Ovary (tissue), 3 donors: Measurements from ENCODE around the gene TENT5A.

ENCODE experiments used
- EP300 ChIP-seq: sonication (generic); formaldehyde crosslinking; IDR thresholded peaks from one replicate; pipeline ENCODE4 v1.6.1; 2017; ENCODE audit warnings: antibody characterized with exemption
- POLR2A ChIP-seq: fragments of 450-650 bp; IDR thresholded peaks from one replicate; pipeline ENCODE4 v1.6.1; 2017; ENCODE audit warnings: antibody characterized with exemption, mild to moderate bottlenecking, moderate library complexity
- TF ChIP-seq, protein P1 (sequence below), 3 donors: fragments of 450-650 bp in 2 of 3; fragments of 200-600 bp in 1 of 3; IDR thresholded peaks; one replicate each; pipeline versions ENCODE4 v1.5.1 to v1.8.0; 2016 to 2022; ENCODE audit warnings: antibody characterized with exemption in 3 of 3, mild to moderate bottlenecking in 1 of 3
- donor health status: DM: no; HTN: no; CAD: no.

- TF ChIP-seq, protein P1, sequence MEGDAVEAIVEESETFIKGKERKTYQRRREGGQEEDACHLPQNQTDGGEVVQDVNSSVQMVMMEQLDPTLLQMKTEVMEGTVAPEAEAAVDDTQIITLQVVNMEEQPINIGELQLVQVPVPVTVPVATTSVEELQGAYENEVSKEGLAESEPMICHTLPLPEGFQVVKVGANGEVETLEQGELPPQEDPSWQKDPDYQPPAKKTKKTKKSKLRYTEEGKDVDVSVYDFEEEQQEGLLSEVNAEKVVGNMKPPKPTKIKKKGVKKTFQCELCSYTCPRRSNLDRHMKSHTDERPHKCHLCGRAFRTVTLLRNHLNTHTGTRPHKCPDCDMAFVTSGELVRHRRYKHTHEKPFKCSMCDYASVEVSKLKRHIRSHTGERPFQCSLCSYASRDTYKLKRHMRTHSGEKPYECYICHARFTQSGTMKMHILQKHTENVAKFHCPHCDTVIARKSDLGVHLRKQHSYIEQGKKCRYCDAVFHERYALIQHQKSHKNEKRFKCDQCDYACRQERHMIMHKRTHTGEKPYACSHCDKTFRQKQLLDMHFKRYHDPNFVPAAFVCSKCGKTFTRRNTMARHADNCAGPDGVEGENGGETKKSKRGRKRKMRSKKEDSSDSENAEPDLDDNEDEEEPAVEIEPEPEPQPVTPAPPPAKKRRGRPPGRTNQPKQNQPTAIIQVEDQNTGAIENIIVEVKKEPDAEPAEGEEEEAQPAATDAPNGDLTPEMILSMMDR (IDR thresholded peaks at IDR 0.05): peak in 2 of 3 donors; percentile 11 to 19
- no peak for TF ChIP-seq EP300
- TF ChIP-seq POLR2A: peak; percentile 85
Measured at GRCh38 chr6:81752084-81752920, at the start of gene TENT5A.
